HG03565 (cell line): ENCODE measurements around the gene TAF4.
"Not testable (repeated sequence)": the region's sequence is repeated elsewhere in the genome, so short reads cannot be mapped to it uniquely, and the experiment has no call there.

ENCODE experiments used
- ATAC-seq: cut with Tn5 transposase; IDR thresholded peaks from one replicate; pipeline ENCODE4 v1.9.1; 2021; ENCODE audit warnings: mild to moderate bottlenecking, moderate library complexity; ENCODE audit not compliant: unreplicated experiment

TAF4 gene, protein sequence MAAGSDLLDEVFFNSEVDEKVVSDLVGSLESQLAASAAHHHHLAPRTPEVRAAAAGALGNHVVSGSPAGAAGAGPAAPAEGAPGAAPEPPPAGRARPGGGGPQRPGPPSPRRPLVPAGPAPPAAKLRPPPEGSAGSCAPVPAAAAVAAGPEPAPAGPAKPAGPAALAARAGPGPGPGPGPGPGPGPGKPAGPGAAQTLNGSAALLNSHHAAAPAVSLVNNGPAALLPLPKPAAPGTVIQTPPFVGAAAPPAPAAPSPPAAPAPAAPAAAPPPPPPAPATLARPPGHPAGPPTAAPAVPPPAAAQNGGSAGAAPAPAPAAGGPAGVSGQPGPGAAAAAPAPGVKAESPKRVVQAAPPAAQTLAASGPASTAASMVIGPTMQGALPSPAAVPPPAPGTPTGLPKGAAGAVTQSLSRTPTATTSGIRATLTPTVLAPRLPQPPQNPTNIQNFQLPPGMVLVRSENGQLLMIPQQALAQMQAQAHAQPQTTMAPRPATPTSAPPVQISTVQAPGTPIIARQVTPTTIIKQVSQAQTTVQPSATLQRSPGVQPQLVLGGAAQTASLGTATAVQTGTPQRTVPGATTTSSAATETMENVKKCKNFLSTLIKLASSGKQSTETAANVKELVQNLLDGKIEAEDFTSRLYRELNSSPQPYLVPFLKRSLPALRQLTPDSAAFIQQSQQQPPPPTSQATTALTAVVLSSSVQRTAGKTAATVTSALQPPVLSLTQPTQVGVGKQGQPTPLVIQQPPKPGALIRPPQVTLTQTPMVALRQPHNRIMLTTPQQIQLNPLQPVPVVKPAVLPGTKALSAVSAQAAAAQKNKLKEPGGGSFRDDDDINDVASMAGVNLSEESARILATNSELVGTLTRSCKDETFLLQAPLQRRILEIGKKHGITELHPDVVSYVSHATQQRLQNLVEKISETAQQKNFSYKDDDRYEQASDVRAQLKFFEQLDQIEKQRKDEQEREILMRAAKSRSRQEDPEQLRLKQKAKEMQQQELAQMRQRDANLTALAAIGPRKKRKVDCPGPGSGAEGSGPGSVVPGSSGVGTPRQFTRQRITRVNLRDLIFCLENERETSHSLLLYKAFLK

DNA sequence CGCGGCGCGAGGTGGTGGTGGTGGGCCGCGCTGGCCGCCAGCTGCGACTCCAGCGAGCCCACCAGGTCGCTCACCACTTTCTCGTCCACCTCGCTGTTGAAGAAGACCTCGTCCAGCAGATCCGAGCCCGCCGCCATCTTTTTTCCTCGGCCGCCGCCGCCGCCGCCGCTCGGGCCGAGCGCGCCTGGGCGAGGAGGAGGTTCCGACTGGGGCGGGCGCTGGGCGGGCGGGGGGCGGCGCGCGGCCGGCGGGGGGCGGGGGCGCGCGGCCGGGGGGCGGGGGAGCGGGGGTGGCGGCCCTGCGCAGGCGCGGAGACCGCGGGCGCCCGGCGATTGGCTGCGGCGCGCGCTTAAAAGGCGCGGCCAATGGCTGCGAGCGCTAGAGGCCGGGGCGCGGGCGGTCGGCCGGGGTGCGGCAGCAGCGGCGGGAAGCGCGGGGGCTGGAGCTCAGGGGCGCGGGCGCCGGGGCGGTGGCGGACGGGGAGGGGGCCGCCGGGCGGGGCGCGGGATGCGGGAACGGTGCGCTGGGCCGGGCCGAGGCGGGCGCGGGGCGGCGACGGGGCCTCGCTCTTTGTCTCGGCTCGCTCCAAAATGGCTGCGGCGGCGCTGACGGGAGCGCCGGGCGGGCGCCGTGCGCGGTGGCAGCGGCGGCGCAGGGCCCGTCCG, at the start of gene TAF4:
TSS of gene TAF4 (minus strand) at position 208 of the 665 bp plus-strand sequence. CDS start at position 137, 71 bp downstream.
- peak; percentile 62 for ATAC-seq

GRCh38 chr20:62114894-62115293, 49.2 kb upstream of the TAF4 start:
- no peak for ATAC-seq

DNA sequence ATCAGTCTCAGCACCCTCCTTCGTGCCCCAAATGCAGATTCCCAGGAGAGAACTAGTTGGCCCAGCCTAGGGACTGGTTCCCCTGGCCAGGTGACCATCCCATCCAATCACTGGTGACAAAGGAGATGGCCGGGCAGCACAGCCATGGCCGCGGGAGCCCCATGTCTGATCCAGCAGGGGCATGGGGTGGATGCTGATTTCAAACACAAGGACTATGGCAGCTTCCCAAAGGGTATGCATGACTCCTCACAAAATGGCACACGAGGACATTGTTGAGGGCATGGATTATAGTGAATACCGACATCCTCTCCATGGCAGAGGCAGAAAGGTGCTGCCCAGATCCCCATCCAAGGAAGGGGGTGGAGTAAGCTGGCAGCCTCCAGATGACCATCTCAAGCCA, 46.7 kb upstream of the TAF4 start:
- no peak for ATAC-seq

DNA sequence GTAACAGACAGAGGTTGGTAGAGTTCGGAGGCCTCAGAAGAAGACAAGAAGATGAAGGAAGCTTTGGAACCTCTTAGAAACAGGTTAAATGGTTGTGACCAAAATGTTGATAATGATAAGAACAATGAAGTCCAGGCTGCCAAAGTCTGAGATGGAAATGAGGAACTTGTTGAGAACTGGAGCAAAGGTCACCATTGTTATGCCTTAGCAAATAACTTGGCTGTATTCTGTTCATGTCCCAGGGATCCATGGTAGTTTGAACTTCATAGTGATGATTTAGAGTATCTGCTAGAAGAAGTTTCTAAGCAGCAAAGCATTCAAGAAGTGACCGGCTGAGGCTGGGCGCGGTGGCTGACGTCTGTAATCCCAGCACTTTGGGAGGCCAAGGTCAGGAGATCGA, 45.5 kb upstream of the TAF4 start:
- ATAC-seq: no peak

DNA sequence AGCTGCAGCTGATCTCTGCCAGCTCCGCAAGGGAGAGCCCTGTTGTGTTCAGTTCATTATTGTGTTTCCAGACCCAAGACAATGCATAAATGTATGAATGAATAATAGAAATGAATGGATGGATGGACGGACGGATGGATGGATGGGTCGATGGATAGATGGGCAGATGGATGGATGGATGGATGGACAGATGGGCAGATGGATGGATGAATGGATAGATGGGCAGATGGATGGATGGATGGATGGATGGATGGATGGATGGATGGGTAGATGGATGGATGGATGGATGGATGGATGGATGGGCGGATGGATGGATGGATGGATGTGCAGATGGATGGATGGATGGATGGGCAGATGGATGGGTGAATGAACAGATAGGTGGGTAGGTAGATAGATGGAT, 39.9 kb upstream of the TAF4 start:
- ATAC-seq: no peak

GRCh38 chr20:62104791-62105345, 39.2 kb upstream of the TAF4 start:
- ATAC-seq: no peak

GRCh38 chr20:62104234-62104789, 38.6 kb upstream of the TAF4 start:
- no peak for ATAC-seq

GRCh38 chr20:62103508-62104233, 38.0 kb upstream of the TAF4 start:
- ATAC-seq: no peak

GRCh38 chr20:62101078-62101477, 35.4 kb upstream of the TAF4 start:
- no peak for ATAC-seq

GRCh38 chr20:62097881-62098407, 32.3 kb upstream of the TAF4 start:
- ATAC-seq: no peak

DNA sequence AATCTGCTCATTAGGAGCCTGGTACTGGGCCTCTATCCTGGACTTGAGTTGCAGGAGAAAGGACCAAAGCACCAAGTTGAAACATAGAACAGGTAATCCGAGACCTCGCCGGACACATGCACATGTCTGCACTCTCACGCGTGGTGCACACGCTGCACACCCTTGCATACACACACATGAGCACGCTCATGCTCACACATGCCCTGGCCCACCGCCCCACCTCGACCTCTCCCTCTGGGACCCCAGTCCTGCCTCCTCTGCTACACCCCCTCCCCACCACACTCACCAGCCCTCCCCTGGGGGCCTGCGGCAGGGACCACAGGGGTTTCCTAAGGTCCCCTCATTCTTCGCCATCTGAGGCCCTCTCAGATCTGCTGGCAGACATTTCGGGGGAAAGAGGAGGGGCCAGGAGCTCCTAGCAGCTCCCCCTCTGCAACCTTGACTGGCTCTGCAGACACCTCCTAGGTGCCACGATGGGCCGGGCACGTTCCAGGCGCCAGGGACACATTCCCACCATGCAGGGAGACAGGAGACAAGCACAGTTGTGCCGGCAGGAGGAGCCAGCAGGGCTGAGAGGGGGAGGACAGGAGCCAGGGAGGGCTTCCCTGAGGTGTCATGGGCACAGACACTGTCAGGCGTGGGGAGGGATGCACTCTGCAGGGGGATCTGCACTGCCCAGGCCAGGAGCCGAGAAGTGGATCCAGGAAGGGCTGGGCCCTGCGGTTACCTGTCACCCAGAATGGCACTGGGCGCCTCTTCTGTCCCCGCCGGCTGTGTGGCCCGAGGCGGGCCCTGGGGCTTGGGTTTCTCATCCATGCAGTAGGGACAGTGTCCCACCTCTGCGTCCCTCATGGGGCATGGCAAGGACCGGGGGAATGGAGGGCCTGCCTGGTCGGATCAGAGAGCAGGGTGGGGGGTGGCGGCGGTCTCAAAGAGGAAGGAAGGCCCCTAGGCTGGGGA, 31.0 kb upstream of the TAF4 start:
- no peak for ATAC-seq

DNA sequence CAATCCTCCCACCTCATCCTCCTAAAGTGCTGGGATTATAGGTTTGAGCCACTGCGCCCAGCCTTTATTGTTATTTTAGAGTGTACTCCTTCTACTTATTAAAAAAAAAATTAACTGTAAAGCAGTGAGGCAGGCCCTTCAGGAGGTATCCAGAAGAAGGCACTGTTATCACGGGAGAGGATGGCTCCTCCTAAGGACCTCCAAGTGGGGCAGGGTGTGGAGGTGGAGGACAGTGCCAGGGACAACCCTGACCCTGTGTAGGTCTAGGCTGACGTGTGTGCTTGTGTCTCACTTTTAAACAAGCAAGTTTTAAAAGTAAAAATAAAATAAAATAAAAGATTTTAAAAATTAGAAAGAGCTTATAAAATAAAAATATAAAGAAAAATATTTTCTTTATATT, 23.7 kb upstream of the TAF4 start:
- no peak for ATAC-seq

DNA sequence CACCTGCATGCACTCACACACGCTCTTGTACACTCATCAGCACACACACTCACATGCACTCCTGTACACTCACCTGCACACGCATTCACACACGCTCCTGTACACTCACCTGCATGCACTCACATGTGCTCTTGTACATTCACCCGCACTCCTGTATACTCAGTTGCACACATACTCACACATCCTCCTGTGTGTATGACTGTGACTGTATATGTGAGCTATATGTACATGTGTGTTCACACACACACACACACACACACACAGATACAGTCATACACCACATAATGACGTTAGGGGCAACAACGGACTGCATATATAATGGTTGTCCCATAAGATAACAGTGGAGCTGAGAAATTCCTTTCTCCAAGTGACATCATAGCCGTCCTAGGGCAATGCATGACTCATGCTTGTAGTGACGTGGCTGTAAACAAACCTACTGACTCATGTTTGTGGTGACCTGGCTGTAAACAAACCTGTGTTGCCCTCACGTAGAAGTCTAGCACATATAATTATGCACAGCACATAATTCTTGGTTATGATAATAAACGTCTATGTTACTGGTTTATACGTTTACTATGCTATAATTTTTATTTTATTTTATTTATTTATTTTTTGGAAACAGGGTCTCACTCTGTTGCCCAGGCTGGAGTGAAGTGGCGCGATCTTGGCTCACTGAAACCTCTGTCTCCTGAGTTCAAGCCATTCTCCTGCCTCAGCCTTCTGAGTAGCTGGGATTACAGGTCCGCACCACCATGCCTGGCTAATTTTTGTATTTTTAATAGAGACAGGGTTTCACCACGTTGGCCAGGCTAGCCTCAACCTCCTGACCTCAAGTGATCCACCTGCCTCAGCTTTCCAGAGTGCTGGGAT, 22.8 kb upstream of the TAF4 start:
- ATAC-seq: no peak

DNA sequence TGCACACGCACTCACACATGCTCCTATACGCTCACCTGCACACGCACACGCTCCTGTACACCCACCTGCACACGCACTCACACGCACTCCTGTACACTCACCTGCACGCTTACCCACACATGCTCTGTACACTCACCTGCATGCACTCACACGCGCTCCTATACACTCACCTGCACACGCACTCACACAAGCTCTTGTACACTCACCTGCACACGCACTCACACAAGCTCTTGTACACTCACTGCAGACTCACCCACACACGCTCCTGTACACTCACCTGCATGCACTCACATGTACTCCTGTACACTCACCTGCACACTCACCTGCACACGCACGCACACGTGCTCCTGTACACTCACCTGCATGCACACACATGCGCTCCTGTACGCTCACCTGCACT, 22.0 kb upstream of the TAF4 start:
- no peak for ATAC-seq

DNA sequence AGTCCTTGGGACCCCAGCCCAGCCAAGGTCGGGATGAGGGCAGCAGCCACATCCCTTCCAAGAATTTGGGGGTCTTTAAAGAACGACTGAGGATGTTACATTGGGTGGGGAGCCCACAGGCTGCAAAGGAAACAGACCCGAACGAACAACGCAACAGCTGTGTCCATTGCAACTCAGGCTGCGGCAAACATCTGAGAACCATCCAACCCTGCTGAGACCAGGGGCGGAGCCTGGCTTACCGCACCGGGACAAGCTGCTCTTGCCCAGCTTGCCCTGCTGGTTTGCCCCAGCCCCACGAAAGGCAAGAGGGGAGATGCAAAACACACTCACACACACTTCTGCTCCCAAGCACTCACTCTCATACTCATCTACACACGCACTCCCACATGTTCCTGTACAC, 21.5 kb upstream of the TAF4 start:
- no peak for ATAC-seq

DNA sequence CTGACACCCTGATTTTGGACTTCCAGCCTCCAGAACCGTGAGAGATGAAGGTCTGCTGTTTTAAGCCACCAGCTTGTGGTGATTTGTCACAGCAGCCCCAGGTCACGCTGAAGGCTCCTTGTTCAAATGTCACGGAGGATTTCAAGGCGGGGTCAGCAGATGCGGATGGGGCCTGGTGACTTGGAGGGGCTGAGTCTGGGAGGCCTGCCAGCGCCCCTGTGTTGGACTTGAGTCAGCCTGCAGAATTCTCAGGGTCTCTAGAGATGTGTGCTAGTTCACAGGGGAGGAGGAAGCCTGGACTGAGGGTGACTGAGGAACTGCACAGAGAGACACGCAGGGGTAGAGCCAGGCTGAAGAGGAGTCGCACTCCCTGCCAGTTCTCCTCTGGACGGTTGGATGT, 19.5 kb upstream of the TAF4 start:
- no peak for ATAC-seq

GRCh38 chr20:62084224-62084623, 18.5 kb upstream of the TAF4 start:
- ATAC-seq: not testable (repeated sequence)
